Ovary (tissue), 3 donors: Measurements from ENCODE around the gene FAM13C.

Experiments
- CTCF ChIP-seq, 3 donors: fragments of 450-650 bp in 2 of 3; fragments of 200-600 bp in 1 of 3; IDR thresholded peaks; one replicate each; pipeline versions ENCODE4 v1.5.1 to v1.8.0; 2016 to 2022; ENCODE audit warnings: antibody characterized with exemption in 3 of 3, mild to moderate bottlenecking in 1 of 3
- POLR2A ChIP-seq: fragments of 450-650 bp; IDR thresholded peaks from one replicate; pipeline ENCODE4 v1.6.1; 2017; ENCODE audit warnings: antibody characterized with exemption, mild to moderate bottlenecking, moderate library complexity
- donor health status: DM: no; HTN: no; CAD: no.

- TF ChIP-seq POLR2A = no peak
- TF ChIP-seq CTCF (IDR thresholded peaks at IDR 0.05) = no peak
Measured at GRCh38 chr10:59222788-59223187, 139.6 kb downstream of the FAM13C start.
